H9 (cell line): ENCODE results near the gene CLEC19A. TPM values are rescaled to one million over a fixed set of nuclear protein-coding genes. Genes with fewer than 3 reads are reported as not detected.

ENCODE experiments used
- DNase-seq: peaks from one replicate; pipeline ENCODE4 v3.0.0-alpha.2; 2017
- H2AFZ ChIP-seq: one replicate; pipeline ENCODE4 v1.6.1; 2013; ENCODE audit warnings: mild to moderate bottlenecking, low read length, control low read depth, moderate library complexity
- H2AK5ac ChIP-seq: 2 replicates; pipeline ENCODE4 v1.6.1; 2013; ENCODE audit warnings: low read length, control low read depth, mixed read lengths; ENCODE audit not compliant: insufficient read length
- H2BK120ac ChIP-seq: one replicate; pipeline ENCODE4 v1.6.1; 2013; ENCODE audit warnings: low read depth, mild to moderate bottlenecking, low read length, control low read depth, inconsistent platforms; ENCODE audit not compliant: poor library complexity, severe bottlenecking
- H2BK12ac ChIP-seq: 2 replicates; pipeline ENCODE4 v1.6.1; 2013; ENCODE audit warnings: low read length, control low read depth, mixed read lengths, low read depth; ENCODE audit not compliant: insufficient read length
- H2BK15ac ChIP-seq: 2 replicates; pipeline ENCODE4 v1.6.1; 2013; ENCODE audit warnings: low read depth, low read length, control low read depth
- H2BK20ac ChIP-seq: one replicate; pipeline ENCODE4 v1.6.1; 2013; ENCODE audit warnings: low read depth, mild to moderate bottlenecking, low read length, control low read depth, inconsistent platforms; ENCODE audit not compliant: poor library complexity, severe bottlenecking
- H2BK5ac ChIP-seq: 2 replicates; pipeline ENCODE4 v1.6.1; 2013; ENCODE audit warnings: low read length, control low read depth, mixed read lengths; ENCODE audit not compliant: insufficient read length
- H3K14ac ChIP-seq: 2 replicates; pipeline ENCODE4 v1.6.1; 2013; ENCODE audit warnings: low read length, control low read depth; ENCODE audit not compliant: insufficient read depth
- H3K18ac ChIP-seq: 2 replicates; pipeline ENCODE4 v1.6.1; 2013; ENCODE audit warnings: low read depth, mild to moderate bottlenecking, mixed read lengths, low read length, control low read depth; ENCODE audit not compliant: insufficient read length
- H3K23ac ChIP-seq: 2 replicates; pipeline ENCODE4 v1.6.1; 2013; ENCODE audit warnings: low read length, control low read depth, mixed read lengths, low read depth; ENCODE audit not compliant: insufficient read length
- H3K23me2 ChIP-seq: 2 replicates; pipeline ENCODE4 v1.6.1; 2013; ENCODE audit warnings: low read depth, mild to moderate bottlenecking, mixed read lengths, low read length, control low read depth; ENCODE audit not compliant: insufficient read length, poor library complexity, severe bottlenecking
- H3K27ac ChIP-seq: 2 replicates; pipeline ENCODE4 v1.5.1; 2013; ENCODE audit warnings: low read length, control low read depth, mixed read lengths, low read depth; ENCODE audit not compliant: insufficient read length
- H3K27me3 ChIP-seq: 2 replicates; pipeline ENCODE4 v1.6.1; 2013; ENCODE audit warnings: low read length, control low read depth, inconsistent platforms; ENCODE audit not compliant: insufficient read depth
- H3K4ac ChIP-seq: 2 replicates; pipeline ENCODE4 v1.6.1; 2013; ENCODE audit warnings: low read depth, mild to moderate bottlenecking, control low read depth, inconsistent platforms, low read length, moderate library complexity
- H3K4me1 ChIP-seq: 2 replicates; pipeline ENCODE4 v1.6.1; 2013; ENCODE audit warnings: low read length, control low read depth, inconsistent platforms; ENCODE audit not compliant: insufficient read depth
- H3K4me2 ChIP-seq: 2 replicates; pipeline ENCODE4 v1.6.1; 2013; ENCODE audit warnings: low read length, control low read depth, mixed read lengths; ENCODE audit not compliant: insufficient read length, insufficient read depth
- H3K56ac ChIP-seq: 2 replicates; pipeline ENCODE4 v1.6.1; 2013; ENCODE audit warnings: low read depth, mild to moderate bottlenecking, mixed read lengths, low read length, control low read depth; ENCODE audit not compliant: insufficient read length
- H3K79me1 ChIP-seq: 2 replicates; pipeline ENCODE4 v1.6.1; 2013; ENCODE audit warnings: low read depth, mild to moderate bottlenecking, moderate library complexity, low read length, control low read depth, inconsistent platforms; ENCODE audit not compliant: insufficient read depth, poor library complexity, severe bottlenecking
- H3K79me2 ChIP-seq: 2 replicates; pipeline ENCODE4 v1.6.1; 2013; ENCODE audit warnings: low read length, control low read depth, inconsistent platforms; ENCODE audit not compliant: insufficient read depth
- H3K9ac ChIP-seq: 2 replicates; pipeline ENCODE4 v1.6.1; 2013; ENCODE audit warnings: low read length, control low read depth, mixed read lengths; ENCODE audit not compliant: insufficient read length; ENCODE audit errors: extremely low read depth
- H3K9me3 ChIP-seq: one replicate; pipeline ENCODE4 v1.6.1; 2013; ENCODE audit warnings: low read depth, low read length, inconsistent platforms; ENCODE audit not compliant: control insufficient read depth
- H3T11ph ChIP-seq: one replicate; pipeline ENCODE4 v1.6.1; 2013; ENCODE audit warnings: mild to moderate bottlenecking, low read length, control low read depth, inconsistent platforms
- H4K20me1 ChIP-seq: one replicate; pipeline ENCODE4 v1.6.1; 2013; ENCODE audit not compliant: control insufficient read depth, insufficient read length, insufficient read depth
- H4K5ac ChIP-seq: 2 replicates; pipeline ENCODE4 v1.6.1; 2013; ENCODE audit warnings: low read depth, mild to moderate bottlenecking, mixed read lengths, low read length, control low read depth; ENCODE audit not compliant: insufficient read length
- H4K8ac ChIP-seq: replicated peaks from 2 replicates; pipeline ENCODE4 v1.6.1; 2013; ENCODE audit warnings: low read length, control low read depth, mixed read lengths, low read depth; ENCODE audit not compliant: insufficient read length
- H4K91ac ChIP-seq: 2 replicates; pipeline ENCODE4 v1.6.1; 2013; ENCODE audit warnings: low read depth, mild to moderate bottlenecking, moderate library complexity, mixed read lengths, low read length, control low read depth; ENCODE audit not compliant: insufficient read length
- H3K27ac Mint-ChIP-seq, 3 experiments: 2 replicates in 2 of 3; 3 replicates in 1 of 3; pipeline ENCODE4 v1.8.0; 2020 to 2021; ENCODE audit warnings: mixed read lengths in 3 of 3, mild to moderate bottlenecking in 1 of 3, moderate library complexity in 1 of 3
- H3K27me3 Mint-ChIP-seq: 2 replicates; pipeline ENCODE4 v1.8.0; 2021; ENCODE audit warnings: low read depth, mild to moderate bottlenecking, moderate library complexity, mixed read lengths
- H3K36me3 Mint-ChIP-seq, 3 experiments: 2 replicates in 2 of 3; 3 replicates in 1 of 3; pipeline ENCODE4 v1.8.0; 2020 to 2021; ENCODE audit warnings: low read depth in 3 of 3, mixed read lengths in 3 of 3; ENCODE audit not compliant: insufficient read depth in 1 of 3
- H3K4me1 Mint-ChIP-seq, 2 experiments: 2 replicates each; pipeline ENCODE4 v1.8.0; 2020; ENCODE audit warnings: mixed read lengths in 2 of 2
- H3K4me3 Mint-ChIP-seq, 2 experiments: 2 replicates in 1 of 2; 3 replicates in 1 of 2; pipeline ENCODE4 v1.8.0; 2020 to 2021; ENCODE audit warnings: mild to moderate bottlenecking in 2 of 2, mixed read lengths in 2 of 2, moderate library complexity in 1 of 2
- H3K9me3 Mint-ChIP-seq, 2 experiments: 2 replicates in 1 of 2; 3 replicates in 1 of 2; pipeline ENCODE4 v1.8.0; 2020; ENCODE audit warnings: mild to moderate bottlenecking in 2 of 2, mixed read lengths in 2 of 2, moderate library complexity in 1 of 2
- WGBS: extraction: QIAGEN DNeasy Blood & Tissue Kit; methylation state at CpG from one replicate; pipeline ENCODE4 v1.1.7; 2013; ENCODE audit warnings: missing lambda C conversion rate, low lambda C conversion rate, mixed read lengths; ENCODE audit not compliant: insufficient read length; ENCODE audit errors: extremely low coverage; 5-methylcytosine and 5-hydroxymethylcytosine counted together
- total RNA-seq: library from RNA; stranded (reverse); gene quantifications from 2 replicates; pipeline ENCODE4 v1.2.1, GENCODE V29; 2021
- TF ChIP-seq, protein P1 (sequence below): fragments of 200-600 bp; sonication (generic); conservative IDR thresholded peaks from 3 replicates; pipeline ENCODE4 v1.8.0; 2021; ENCODE audit warnings: antibody characterized with exemption, mild to moderate bottlenecking

The CLEC19A gene
- total RNA-seq, 1 experiment from 2014 or later: not detected

DNA sequence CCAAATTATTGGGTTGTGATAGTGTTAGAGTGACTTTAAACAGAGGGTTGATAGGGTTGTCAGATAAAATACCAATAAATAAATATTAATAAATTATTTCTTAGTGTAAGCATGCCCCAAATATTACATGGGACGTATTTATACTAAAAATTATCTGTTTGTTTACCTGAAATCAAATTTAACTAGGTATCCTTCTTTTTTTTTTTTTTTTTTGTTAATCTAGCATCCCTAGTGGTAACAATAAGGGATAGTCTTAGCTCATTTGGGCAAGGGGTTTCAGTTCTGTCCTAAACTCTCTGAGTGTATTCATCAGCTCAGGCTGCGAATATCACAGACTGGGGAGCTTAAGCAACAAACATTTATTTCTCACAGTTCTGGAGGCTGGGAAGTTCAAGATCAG is 1.3 kb downstream of the CLEC19A start:
- Mint-ChIP-seq H3K27ac (peak overlapping the region in 2 of 3 experiments; percentile 62 to 72; a peak in 3 of 7 replicates), H3K9me3 (peaks cover 3 to 5% of the 10 kb centered on the region in 2 experiments; a peak in 3 of 5 replicates), H3K36me3 (peaks cover 0 to 3% (median 0%) of the 10 kb centered on the region in 3 experiments; a peak in 2 of 7 replicates), H3K4me1 (peaks cover 59 to 61% of the 10 kb centered on the region in 2 experiments), H3K4me3 (no peak overlapping the region; a peak in 1 of 5 replicates), H3K27me3 (no peaks in the 10 kb centered on the region)
- H3K4me1 ChIP-seq: peaks cover 11% of the 10 kb centered on the region; the same call in 1 of the 2 replicates
- no peak overlapping the region for H3K4me2 ChIP-seq
- H2BK15ac ChIP-seq: no peak overlapping the region
- H4K91ac ChIP-seq: no peak overlapping the region
- H3K18ac ChIP-seq: no peak overlapping the region
- no peaks in the 10 kb centered on the region for H4K20me1 ChIP-seq
- no peaks in the 10 kb centered on the region for H3K9me3 ChIP-seq
- H3K27ac ChIP-seq: no peak overlapping the region
- H3K79me1 ChIP-seq: no peaks in the 10 kb centered on the region
- no peak overlapping the region for H2AK5ac ChIP-seq
- no peak overlapping the region for H2BK20ac ChIP-seq
- H4K8ac ChIP-seq: no peak overlapping the region
- H2AFZ ChIP-seq: no peak overlapping the region
- H3K9ac ChIP-seq: no peak overlapping the region
- H3K4ac ChIP-seq: no peak overlapping the region
- no peak overlapping the region for H3T11ph ChIP-seq
- H4K5ac ChIP-seq: no peak overlapping the region
- H3K79me2 ChIP-seq: no peaks in the 10 kb centered on the region
- no CpG with 5 or more reads among the region's 2 CpGs for WGBS
- H2BK120ac ChIP-seq: no peak overlapping the region
- H3K56ac ChIP-seq: no peak overlapping the region
- H3K23ac ChIP-seq: no peak overlapping the region
- no peak overlapping the region for H3K14ac ChIP-seq
- H2BK12ac ChIP-seq: no peak overlapping the region
- no peaks in the 10 kb centered on the region for H3K27me3 ChIP-seq
- no peak for DNase-seq
- H2BK5ac ChIP-seq: no peak overlapping the region
- H3K23me2 ChIP-seq: no peaks in the 10 kb centered on the region
- TF ChIP-seq, protein P1, sequence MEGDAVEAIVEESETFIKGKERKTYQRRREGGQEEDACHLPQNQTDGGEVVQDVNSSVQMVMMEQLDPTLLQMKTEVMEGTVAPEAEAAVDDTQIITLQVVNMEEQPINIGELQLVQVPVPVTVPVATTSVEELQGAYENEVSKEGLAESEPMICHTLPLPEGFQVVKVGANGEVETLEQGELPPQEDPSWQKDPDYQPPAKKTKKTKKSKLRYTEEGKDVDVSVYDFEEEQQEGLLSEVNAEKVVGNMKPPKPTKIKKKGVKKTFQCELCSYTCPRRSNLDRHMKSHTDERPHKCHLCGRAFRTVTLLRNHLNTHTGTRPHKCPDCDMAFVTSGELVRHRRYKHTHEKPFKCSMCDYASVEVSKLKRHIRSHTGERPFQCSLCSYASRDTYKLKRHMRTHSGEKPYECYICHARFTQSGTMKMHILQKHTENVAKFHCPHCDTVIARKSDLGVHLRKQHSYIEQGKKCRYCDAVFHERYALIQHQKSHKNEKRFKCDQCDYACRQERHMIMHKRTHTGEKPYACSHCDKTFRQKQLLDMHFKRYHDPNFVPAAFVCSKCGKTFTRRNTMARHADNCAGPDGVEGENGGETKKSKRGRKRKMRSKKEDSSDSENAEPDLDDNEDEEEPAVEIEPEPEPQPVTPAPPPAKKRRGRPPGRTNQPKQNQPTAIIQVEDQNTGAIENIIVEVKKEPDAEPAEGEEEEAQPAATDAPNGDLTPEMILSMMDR: peak; percentile 37; the same call in 2 of the 3 replicates
